NCI-H345 treated with DMSO at 0.1 percent for 48 hours (cell line): Measurements from ENCODE around the gene MARCHF7.
"Not testable (repeated sequence)": the region's sequence is repeated elsewhere in the genome, so short reads cannot be mapped to it uniquely, and the experiment has no call there.

Source experiments
- DNase-seq: peaks from one replicate; lab custom pipeline; 2025; ENCODE audit not compliant: unreplicated experiment; lab: John Stamatoyannopoulos, UW

The MARCHF7 gene

GRCh38 chr2:159716409-159716808, 4.1 kb downstream of the MARCHF7 start:
- not testable (repeated sequence) for DNase-seq

- DNase-seq: no peak
Observed at GRCh38 chr2:159716857-159717256, 4.6 kb downstream of the MARCHF7 start.

- DNase-seq: no peak
Observed at GRCh38 chr2:159720676-159721075, 8.4 kb downstream of the MARCHF7 start.

GRCh38 chr2:159722580-159722979, 10.3 kb downstream of the MARCHF7 start:
- DNase-seq: no peak

GRCh38 chr2:159724795-159725572, 12.7 kb downstream of the MARCHF7 start:
- DNase-seq: not testable (repeated sequence)

GRCh38 chr2:159725713-159726112, 13.4 kb downstream of the MARCHF7 start:
- DNase-seq: no peak

GRCh38 chr2:159728629-159729028, 16.3 kb downstream of the MARCHF7 start:
- no peak for DNase-seq

- DNase-seq: no peak
Observed at GRCh38 chr2:159735648-159736047, 23.3 kb downstream of the MARCHF7 start.

GRCh38 chr2:159736048-159736447, 23.7 kb downstream of the MARCHF7 start:
- DNase-seq: no peak

GRCh38 chr2:159737292-159737916, 25.1 kb downstream of the MARCHF7 start:
- DNase-seq: no peak

- DNase-seq: no peak
Observed at GRCh38 chr2:159737917-159738296, 25.6 kb downstream of the MARCHF7 start.

GRCh38 chr2:159738509-159739390, 26.4 kb downstream of the MARCHF7 start:
- DNase-seq: no peak

- DNase-seq: no peak
Observed at GRCh38 chr2:159742846-159743245, 30.5 kb downstream of the MARCHF7 start.

GRCh38 chr2:159744363-159744762, 32.1 kb downstream of the MARCHF7 start:
- no peak for DNase-seq

GRCh38 chr2:159745237-159745636, 32.9 kb downstream of the MARCHF7 start:
- not testable (repeated sequence) for DNase-seq

- no peak for DNase-seq
Observed at GRCh38 chr2:159748089-159748488, 35.8 kb downstream of the MARCHF7 start.

- no peak for DNase-seq
Observed at GRCh38 chr2:159750873-159751272, 38.6 kb downstream of the MARCHF7 start.

- no peak for DNase-seq
Observed at GRCh38 chr2:159753797-159754196, 41.5 kb downstream of the MARCHF7 start.

GRCh38 chr2:159755014-159755413, 42.7 kb downstream of the MARCHF7 start:
- no peak for DNase-seq

- no peak for DNase-seq
Observed at GRCh38 chr2:159755788-159756187, 43.5 kb downstream of the MARCHF7 start.

GRCh38 chr2:159758239-159758638, 45.9 kb downstream of the MARCHF7 start:
- DNase-seq: no peak

GRCh38 chr2:159758686-159759085, 46.4 kb downstream of the MARCHF7 start:
- DNase-seq: no peak
